ENCODE data around the gene PDAP1.
A peak's percentile ranks its signal among the peaks of the same experiment; 100 is the strongest.

Gene PDAP1

GRCh38 chr7:99408379-99409191, at the start of gene PDAP1, which contains the start of gene BUD31:
TSS of gene PDAP1 (minus strand) at chr7:99408597. CDS start at chr7:99408548, 49 bp downstream.
TSS of gene BUD31 (plus strand) at chr7:99408969. CDS start at chr7:99411093, 2,124 bp downstream.
- TF ChIP-seq HDGF (IDR thresholded peaks at IDR 0.05; ENCODE audit: borderline replicate concordance) = no peak
- TF ChIP-seq PKNOX1 (IDR thresholded peaks at IDR 0.05) = no peak; the same call in 1 of the 2 replicates
- no peak for TF ChIP-seq FOXK2 (IDR thresholded peaks at IDR 0.05)
- TF ChIP-seq CTBP1 (IDR thresholded peaks at IDR 0.05; ENCODE audit: borderline replicate concordance) = 0 out of 2 replicates have a peak, but pooled peaks have one; percentile 7
- no peak for TF ChIP-seq SP1 (IDR thresholded peaks at IDR 0.05)
- no peak for TF ChIP-seq FOXM1 (IDR thresholded peaks at IDR 0.05; ENCODE audit: borderline replicate concordance)
- no peak for TF ChIP-seq BHLHE40 (IDR thresholded peaks at IDR 0.05; ENCODE audit: borderline replicate concordance)
- TF ChIP-seq L3MBTL2 (conservative IDR thresholded peaks at IDR 0.05) = peak; percentile 11; the same call in 1 of the 2 replicates
- no peak for TF ChIP-seq FOXA1 (IDR thresholded peaks at IDR 0.05)
- TF ChIP-seq ZNF384 (IDR thresholded peaks at IDR 0.05) = no peak
- TF ChIP-seq ELF4 (IDR thresholded peaks at IDR 0.05) = peak; percentile 91
- TF ChIP-seq SUZ12 (IDR thresholded peaks at IDR 0.05) = no peak
- no peak for TF ChIP-seq ARNT (IDR thresholded peaks at IDR 0.05)
- TF ChIP-seq LEF1 (IDR thresholded peaks at IDR 0.05; ENCODE audit: borderline replicate concordance) = 0 out of 2 replicates have a peak, but pooled peaks have one; percentile 27
- TF ChIP-seq TARDBP (IDR thresholded peaks at IDR 0.05) = no peak
- no peak for TF ChIP-seq NFRKB (IDR thresholded peaks at IDR 0.05)
- DNase-seq (ENCODE audit: extremely low spot score) = peak; percentile 94
- CTCF ChIA-PET = no interaction called here
- POLR2A ChIA-PET = interaction anchor here (0.7 to 2.9 kb wide), 23 partner anchors 9 to 150 kb away, joined by 3 to 24 read pairs (median 5); partner anchors contain the start of genes ARPC1A, ARPC1B, CPSF4 and FAM200A

GRCh38 chr7:99457650-99458493, 49.5 kb upstream of the PDAP1 start:
- ChIA-PET CTCF (no interaction called here), POLR2A (no interaction called here)
- no peak for DNase-seq (ENCODE audit: extremely low spot score)
- TF ChIP-seq FOXA1 (IDR thresholded peaks at IDR 0.05) (no peak), ARNT (IDR thresholded peaks at IDR 0.05) (no peak), BHLHE40 (IDR thresholded peaks at IDR 0.05; ENCODE audit: borderline replicate concordance) (no peak), TARDBP (IDR thresholded peaks at IDR 0.05) (no peak), PKNOX1 (IDR thresholded peaks at IDR 0.05) (no peak), LEF1 (IDR thresholded peaks at IDR 0.05; ENCODE audit: borderline replicate concordance) (no peak)

GRCh38 chr7:99457050-99457649, 48.8 kb upstream of the PDAP1 start:
- POLR2A ChIA-PET = interaction anchor here (2.2 kb wide), 1 partner anchor 8 kb away, joined by 10 read pairs; the partner anchor contains the start of gene ATP5MF
- CTCF ChIA-PET = no interaction called here
- TF ChIP-seq FOXM1 (IDR thresholded peaks at IDR 0.05; ENCODE audit: borderline replicate concordance) = no peak
- TF ChIP-seq FOXK2 (IDR thresholded peaks at IDR 0.05) = no peak
- TF ChIP-seq BHLHE40 (IDR thresholded peaks at IDR 0.05; ENCODE audit: borderline replicate concordance) = no peak
- no peak for TF ChIP-seq NFRKB (IDR thresholded peaks at IDR 0.05)
- TF ChIP-seq ARNT (IDR thresholded peaks at IDR 0.05) = no peak
- no peak for TF ChIP-seq SUZ12 (IDR thresholded peaks at IDR 0.05)
- no peak for TF ChIP-seq CTBP1 (IDR thresholded peaks at IDR 0.05; ENCODE audit: borderline replicate concordance)
- no peak for TF ChIP-seq HDGF (IDR thresholded peaks at IDR 0.05; ENCODE audit: borderline replicate concordance)
- DNase-seq (ENCODE audit: extremely low spot score) = no peak

- no peak for DNase-seq (ENCODE audit: extremely low spot score)
- CTCF ChIA-PET = no interaction called here
- POLR2A ChIA-PET = interaction anchor here (1.1 to 2.2 kb wide), 4 partner anchors 9 to 48 kb away, joined by 3 to 10 read pairs (median 4); partner anchors contain the start of genes ATP5MF, BUD31, CPSF4 and PDAP1
- TF ChIP-seq PKNOX1 (IDR thresholded peaks at IDR 0.05) (no peak), FOXK2 (IDR thresholded peaks at IDR 0.05) (no peak)
Measured at GRCh38 chr7:99456288-99456687, 47.9 kb upstream of the PDAP1 start.

- DNase-seq (ENCODE audit: extremely low spot score) = no peak
- ChIA-PET CTCF (no interaction called here), POLR2A (interaction anchor here (0.8 to 2.2 kb wide), 5 partner anchors 9 to 102 kb away, joined by 3 to 10 read pairs (median 4); partner anchors contain the start of genes ATP5MF, BUD31, CPSF4 and PDAP1)
- TF ChIP-seq BHLHE40 (IDR thresholded peaks at IDR 0.05; ENCODE audit: borderline replicate concordance) (no peak), SUZ12 (IDR thresholded peaks at IDR 0.05) (no peak), SP1 (IDR thresholded peaks at IDR 0.05) (no peak), CTBP1 (IDR thresholded peaks at IDR 0.05; ENCODE audit: borderline replicate concordance) (no peak), ZNF384 (IDR thresholded peaks at IDR 0.05) (no peak), LEF1 (IDR thresholded peaks at IDR 0.05; ENCODE audit: borderline replicate concordance) (no peak), ARNT (IDR thresholded peaks at IDR 0.05) (no peak), PKNOX1 (IDR thresholded peaks at IDR 0.05) (no peak), ELF4 (IDR thresholded peaks at IDR 0.05) (no peak), FOXK2 (IDR thresholded peaks at IDR 0.05) (no peak), HDGF (IDR thresholded peaks at IDR 0.05; ENCODE audit: borderline replicate concordance) (no peak), FOXA1 (IDR thresholded peaks at IDR 0.05) (no peak), FOXM1 (IDR thresholded peaks at IDR 0.05; ENCODE audit: borderline replicate concordance) (no peak), TARDBP (IDR thresholded peaks at IDR 0.05) (no peak), NFRKB (IDR thresholded peaks at IDR 0.05) (no peak)
Measured at GRCh38 chr7:99455874-99456273, 47.5 kb upstream of the PDAP1 start.

Measured in HEK293T (cell line).